IMR-90 (cell line): Measurements from ENCODE around the gene BPI. TPM values are rescaled to one million over a fixed set of nuclear protein-coding genes. Genes with fewer than 3 reads are reported as not detected.

Source experiments
- ATAC-seq: fragments of 200-7000 bp; cut with Tn5 transposase; 2 replicates; pipeline ENCODE4 v1.9.1; 2020; ENCODE audit warnings: low read depth, mild to moderate bottlenecking, moderate library complexity
- BruUV-seq: library from RNA; stranded (reverse); fragments of 400-500 nt; replicated peaks from 2 replicates; lab custom pipeline; 2021; lab: Mats Ljungman, UMichigan
- CTCF ChIA-PET: fragments of 300-600 bp; formaldehyde crosslinking; extraction: SDS; loops from one replicate; lab custom pipeline; 2021; ENCODE audit warnings: antibody characterized with exemption; lab: Yijun Ruan, JAX
- POLR2A ChIA-PET: fragments of 300-600 bp; sonication (Branson Sonifier 250); formaldehyde crosslinking; loops from one replicate; lab custom pipeline; 2022; ENCODE audit warnings: antibody characterized with exemption; ENCODE audit not compliant: unreplicated experiment; lab: Charles Lee
- DNase-seq: peaks from one replicate; pipeline ENCODE4 v3.0.0; 2013
- H2AFZ ChIP-seq: replicated peaks from 2 replicates; pipeline ENCODE3; 2013; ENCODE audit warnings: low read length, mild to moderate bottlenecking; ENCODE audit not compliant: poor library complexity
- H2AK5ac ChIP-seq: 2 replicates; pipeline ENCODE4 v1.6.1; 2013; ENCODE audit warnings: low read depth, low read length, inconsistent platforms
- H2AK9ac ChIP-seq: replicated peaks from 2 replicates; pipeline ENCODE3; 2013; ENCODE audit warnings: mild to moderate bottlenecking, low read depth, low read length, moderate library complexity; ENCODE audit not compliant: poor library complexity
- H2BK120ac ChIP-seq: 2 replicates; pipeline ENCODE4 v1.6.1; 2013; ENCODE audit warnings: low read depth, low read length, inconsistent platforms
- H2BK15ac ChIP-seq: 3 replicates; pipeline ENCODE4 v1.6.1; 2013; ENCODE audit warnings: low read depth, low read length, inconsistent platforms
- H2BK20ac ChIP-seq: 2 replicates; pipeline ENCODE4 v1.6.1; 2013; ENCODE audit warnings: low read depth, mild to moderate bottlenecking, inconsistent platforms, low read length, moderate library complexity
- H2BK5ac ChIP-seq: 2 replicates; pipeline ENCODE4 v1.6.1; 2013; ENCODE audit warnings: mild to moderate bottlenecking, low read depth, low read length, inconsistent platforms; ENCODE audit not compliant: poor library complexity, severe bottlenecking
- H3K14ac ChIP-seq: replicated peaks from 2 replicates; pipeline ENCODE4 v1.6.1; 2013; ENCODE audit warnings: low read depth, low read length, inconsistent platforms
- H3K18ac ChIP-seq: 2 replicates; pipeline ENCODE4 v1.6.1; 2013; ENCODE audit warnings: low read depth, low read length, control low read depth
- H3K23ac ChIP-seq: 2 replicates; pipeline ENCODE4 v1.6.1; 2013; ENCODE audit warnings: low read depth, low read length, inconsistent platforms
- H3K27ac ChIP-seq: 2 replicates; pipeline ENCODE4 v1.5.1; 2013; ENCODE audit warnings: mild to moderate bottlenecking, control low read depth, low read length; ENCODE audit not compliant: insufficient read depth
- H3K27me3 ChIP-seq: 2 replicates; pipeline ENCODE4 v1.6.1; 2013; ENCODE audit warnings: low read length; ENCODE audit not compliant: control insufficient read depth, insufficient read depth
- H3K36me3 ChIP-seq: 2 replicates; pipeline ENCODE4 v1.6.1; 2013; ENCODE audit warnings: low read length, mixed read lengths; ENCODE audit not compliant: control insufficient read depth, insufficient read depth
- H3K4ac ChIP-seq: 2 replicates; pipeline ENCODE4 v1.6.1; 2013; ENCODE audit warnings: low read depth, low read length, inconsistent platforms
- H3K4me1 ChIP-seq: 2 replicates; pipeline ENCODE4 v1.6.1; 2013; ENCODE audit warnings: low read length, mixed read lengths; ENCODE audit not compliant: control insufficient read depth, insufficient read depth
- H3K4me2 ChIP-seq: 2 replicates; pipeline ENCODE4 v1.6.1; 2013; ENCODE audit warnings: low read depth, mild to moderate bottlenecking, control low read depth, low read length, moderate library complexity
- H3K4me3 ChIP-seq: 2 replicates; pipeline ENCODE4 v1.5.1; 2013; ENCODE audit warnings: low read depth, mild to moderate bottlenecking, control low read depth, low read length, moderate library complexity; ENCODE audit not compliant: insufficient read depth
- H3K56ac ChIP-seq: 2 replicates; pipeline ENCODE4 v1.6.1; 2013; ENCODE audit warnings: low read length, inconsistent platforms; ENCODE audit not compliant: insufficient read depth; ENCODE audit errors: extremely low read depth
- H3K79me1 ChIP-seq, 2 experiments: 2 replicates each; pipeline ENCODE4 v1.6.1; 2013; ENCODE audit warnings: low read length in 2 of 2, inconsistent platforms in 1 of 2, low read depth in 1 of 2
- H3K9ac ChIP-seq: 2 replicates; pipeline ENCODE4 v1.6.1; 2013; ENCODE audit warnings: low read depth, low read length, control low read depth
- H3K9me1 ChIP-seq: 2 replicates; pipeline ENCODE4 v1.6.1; 2013; ENCODE audit warnings: low read length, inconsistent platforms; ENCODE audit not compliant: insufficient read depth
- H3K9me3 ChIP-seq: 2 replicates; pipeline ENCODE4 v1.6.1; 2013; ENCODE audit warnings: low read length; ENCODE audit not compliant: control insufficient read depth, insufficient read depth
- H4K20me1 ChIP-seq: 2 replicates; pipeline ENCODE4 v1.6.1; 2013; ENCODE audit warnings: low read length, inconsistent platforms; ENCODE audit not compliant: insufficient read depth
- H4K5ac ChIP-seq: 2 replicates; pipeline ENCODE4 v1.6.1; 2013; ENCODE audit warnings: mild to moderate bottlenecking, low read depth, low read length, control low read depth
- H4K8ac ChIP-seq, 2 experiments: 2 replicates each; pipeline ENCODE4 v1.6.1; 2013; ENCODE audit warnings: low read depth in 2 of 2, low read length in 2 of 2, control low read depth in 1 of 2, inconsistent platforms in 1 of 2
- H4K91ac ChIP-seq: 2 replicates; pipeline ENCODE4 v1.6.1; 2013; ENCODE audit warnings: low read depth, low read length, inconsistent platforms; ENCODE audit not compliant: insufficient read depth
- BHLHE40 ChIP-seq: fragments of 150-350 bp; IDR thresholded peaks from 2 replicates; pipeline ENCODE4 v1.6.1; 2016; ENCODE audit warnings: mild to moderate bottlenecking, low read depth, low read length
- CEBPB ChIP-seq: IDR thresholded peaks from 2 replicates; pipeline ENCODE4 v1.6.1; 2012; ENCODE audit warnings: low read depth, low read length, improper control_type of control experiment
- CHD1 ChIP-seq: IDR thresholded peaks from 2 replicates; pipeline ENCODE4 v1.6.1; 2012; ENCODE audit warnings: low read depth, low read length, improper control_type of control experiment
- CTCF ChIP-seq: conservative IDR thresholded peaks from 2 replicates; pipeline ENCODE4 v1.5.1; 2012; ENCODE audit warnings: mild to moderate bottlenecking, low read depth, low read length, improper control_type of control experiment
- ELK1 ChIP-seq: fragments of 150-350 bp; IDR thresholded peaks from 2 replicates; pipeline ENCODE4 v1.6.1; 2016; ENCODE audit warnings: low read depth, mild to moderate bottlenecking, low read length, moderate library complexity, borderline replicate concordance
- FOS ChIP-seq: fragments of 150-350 bp; IDR thresholded peaks from 2 replicates; pipeline ENCODE4 v1.6.1; 2016; ENCODE audit warnings: low read depth, low read length
- MAFK ChIP-seq: IDR thresholded peaks from 2 replicates; pipeline ENCODE4 v1.6.1; 2012; ENCODE audit warnings: low read depth, low read length, improper control_type of control experiment
- MAZ ChIP-seq: IDR thresholded peaks from 2 replicates; pipeline ENCODE4 v1.6.1; 2012; ENCODE audit warnings: low read depth, mild to moderate bottlenecking, low read length, improper control_type of control experiment, moderate library complexity, borderline replicate concordance
- MXI1 ChIP-seq: IDR thresholded peaks from 2 replicates; pipeline ENCODE4 v1.6.1; 2012; ENCODE audit warnings: low read depth, mild to moderate bottlenecking, low read length, moderate library complexity, borderline replicate concordance
- NFE2L2 ChIP-seq: fragments of 150-350 bp; IDR thresholded peaks from 2 replicates; pipeline ENCODE4 v1.6.1; 2016; ENCODE audit warnings: low read depth, mild to moderate bottlenecking, low read length
- POLR2A ChIP-seq: IDR thresholded peaks from 2 replicates; pipeline ENCODE4 v1.6.1; 2012; ENCODE audit warnings: mild to moderate bottlenecking, low read depth, low read length
- RAD21 ChIP-seq: IDR thresholded peaks from 2 replicates; pipeline ENCODE4 v1.6.1; 2012; ENCODE audit warnings: low read length, improper control_type of control experiment
- RCOR1 ChIP-seq: IDR thresholded peaks from 2 replicates; pipeline ENCODE4 v1.6.1; 2012; ENCODE audit warnings: mild to moderate bottlenecking, low read length, improper control_type of control experiment; ENCODE audit not compliant: insufficient replicate concordance
- RFX5 ChIP-seq: IDR thresholded peaks from 2 replicates; pipeline ENCODE4 v1.8.0; 2012; ENCODE audit warnings: low read depth, mild to moderate bottlenecking, low read length, moderate library complexity
- SMC3 ChIP-seq: fragments of 150-350 bp; IDR thresholded peaks from 2 replicates; pipeline ENCODE4 v1.6.1; 2016; ENCODE audit warnings: low read depth, mild to moderate bottlenecking, antibody characterized with exemption, low read length, moderate library complexity
- USF2 ChIP-seq: fragments of 150-350 bp; IDR thresholded peaks from 2 replicates; pipeline ENCODE4 v1.6.1; 2017; ENCODE audit warnings: mild to moderate bottlenecking, antibody characterized with exemption, low read length, low read depth
- WGBS, 2 experiments: methylation state at CpG; one replicate each; pipeline versions ENCODE4 v1.1.5 to v1.1.7; 2013; ENCODE audit warnings: missing lambda C conversion rate in 2 of 2; ENCODE audit not compliant: insufficient read length in 1 of 2; ENCODE audit errors: extremely low coverage in 2 of 2; 5-methylcytosine and 5-hydroxymethylcytosine counted together
- dilution Hi-C: fragments of 300-500 bp; cut with HindIII; formaldehyde crosslinking; loops from one replicate; pipeline ENCODE4 v1.14.3; 2018; ENCODE audit warnings: low sequenced_read_pairs; ENCODE audit not compliant: unreplicated experiment
- in situ Hi-C: fragments of 300-500 bp; cut with MboI; formaldehyde crosslinking; loops from 3 replicates; pipeline ENCODE4 v1.14.3; 2019; ENCODE audit warnings: low sequenced_read_pairs, inconsistent platforms, mixed read lengths
- intact Hi-C: fragments of 100-400 bp; cut with micrococcal nuclease; formaldehyde crosslinking; loops from 2 replicates; pipeline ENCODE4 v1.10.0; 2022
- polyA plus RNA-seq, 3 experiments: library from polyadenylated mRNA; depleted of rRNA; stranded (reverse); fragments of >200 nt; gene quantifications; 2 replicates each; pipeline ENCODE4 v1.2.3, GENCODE V29; 2012; ENCODE audit warnings: low replicate concordance in 1 of 3
- total RNA-seq: library from RNA; depleted of rRNA; stranded (reverse); fragments of >200 nt; gene quantifications from 2 replicates; pipeline ENCODE4 v1.2.3, GENCODE V29; 2012

Gene BPI
- total and polyA plus RNA-seq, 2 of the 4 experiments (the other 2 are of a cell fraction) = 0.05 TPM; not detected in 1

- no peak overlapping the region for H4K8ac ChIP-seq
- TF ChIP-seq NFE2L2 (no peak), RAD21 (no peak), ELK1 (no peak), BHLHE40 (no peak), CHD1 (no peak), MAFK (no peak), CTCF (no peak), RFX5 (no peak), SMC3 (no peak), MXI1 (no peak), USF2 (no peak), RCOR1 (no peak), FOS (no peak), POLR2A (no peak), MAZ (no peak), CEBPB (no peak)
- H4K91ac ChIP-seq = no peak overlapping the region
- no peak overlapping the region for H3K9ac ChIP-seq
- dilution Hi-C loops = no loop called here
- H2BK15ac ChIP-seq = no peak overlapping the region
- H3K4me1 ChIP-seq = no peaks in the 10 kb centered on the region
- H3K4me2 ChIP-seq = no peak overlapping the region
- no peak overlapping the region for H3K23ac ChIP-seq
- H2BK5ac ChIP-seq = no peak overlapping the region
- no peak overlapping the region for H3K4ac ChIP-seq
- H3K56ac ChIP-seq = no peak overlapping the region
- no peak overlapping the region for H3K18ac ChIP-seq
- in situ Hi-C loops = no loop called here
- WGBS, 2 experiments = no CpG with 5 or more reads among the region's 4 CpGs
- intact Hi-C loops = no loop called here
- ChIA-PET CTCF (interaction anchor here (0.6 to 1.3 kb wide), 3 partner anchors 25 to 92 kb away, joined by 3 read pairs; no protein-coding TSS in a partner anchor), POLR2A (no interaction called here)
- no peak overlapping the region for H4K5ac ChIP-seq
- H3K27me3 ChIP-seq = peaks cover 35% of the 10 kb centered on the region
- DNase-seq (no peak), ATAC-seq (no peak)
- no peak overlapping the region for H2BK20ac ChIP-seq
- no TSS peak for BruUV-seq
- H3K79me1 ChIP-seq = no peaks in the 10 kb centered on the region
- no peak overlapping the region for H3K27ac ChIP-seq
- H3K14ac ChIP-seq = no peak overlapping the region
- no peaks in the 10 kb centered on the region for H3K9me3 ChIP-seq
- no peak overlapping the region; the same call in 1 of the 2 replicates for H2AK5ac ChIP-seq
- no peak overlapping the region for H2AFZ ChIP-seq
- H3K9me1 ChIP-seq = no peaks in the 10 kb centered on the region
- H4K20me1 ChIP-seq = no peaks in the 10 kb centered on the region
- H2AK9ac ChIP-seq = no peak overlapping the region
- no peaks in the 10 kb centered on the region for H3K36me3 ChIP-seq
- no peak overlapping the region for H2BK120ac ChIP-seq
- H3K4me3 ChIP-seq = no peak overlapping the region
These were observed 12.4 kb downstream of the BPI start for GRCh38 chr20:38316341-38316740.
